Femur (tissue), 1 donor: Measurements from ENCODE around the gene RGS7.
"Not testable (repeated sequence)": the region's sequence is repeated elsewhere in the genome, so short reads cannot be mapped to it uniquely, and the experiment has no call there.

Source experiments
- DNase-seq: peaks from one replicate; pipeline ENCODE4 v3.0.0-alpha.2; 2017

The RGS7 gene

GRCh38 chr1:241068359-241068758, 288.6 kb downstream of the RGS7 start:
- no peak for DNase-seq

GRCh38 chr1:241063276-241063675, 293.7 kb downstream of the RGS7 start:
- DNase-seq, result no peak

GRCh38 chr1:241061062-241061461, 295.9 kb downstream of the RGS7 start:
- DNase-seq, result no peak

- no peak for DNase-seq
These were observed 308.4 kb downstream of the RGS7 start for GRCh38 chr1:241048622-241049021.

GRCh38 chr1:241045659-241046058, 311.3 kb downstream of the RGS7 start:
- no peak for DNase-seq

GRCh38 chr1:241034203-241034936, 322.6 kb downstream of the RGS7 start:
- DNase-seq, result no peak

GRCh38 chr1:241024834-241025233, 332.2 kb downstream of the RGS7 start:
- DNase-seq, result no peak

GRCh38 chr1:241022366-241022765, 334.6 kb downstream of the RGS7 start:
- DNase-seq, result no peak

- no peak for DNase-seq
These were observed 335.9 kb downstream of the RGS7 start for GRCh38 chr1:241020851-241021697.

- DNase-seq, result no peak
These were observed 344.2 kb downstream of the RGS7 start for GRCh38 chr1:241012708-241013340.

GRCh38 chr1:241007668-241008067, 349.3 kb downstream of the RGS7 start:
- no peak for DNase-seq

GRCh38 chr1:240999826-241000225, 357.2 kb downstream of the RGS7 start:
- no peak for DNase-seq

GRCh38 chr1:240998441-240999015, 358.5 kb downstream of the RGS7 start:
- no peak for DNase-seq

- DNase-seq, result no peak
These were observed 359.0 kb downstream of the RGS7 start for GRCh38 chr1:240998024-240998423.

- no peak for DNase-seq
These were observed 364.0 kb downstream of the RGS7 start for GRCh38 chr1:240993004-240993403.

GRCh38 chr1:240991230-240991629, 365.8 kb downstream of the RGS7 start:
- no peak for DNase-seq

GRCh38 chr1:240987928-240988327, 369.1 kb downstream of the RGS7 start:
- no peak for DNase-seq

- no peak for DNase-seq
These were observed 371.9 kb downstream of the RGS7 start for GRCh38 chr1:240985081-240985480.

- no peak for DNase-seq
These were observed 376.7 kb downstream of the RGS7 start for GRCh38 chr1:240980342-240980741.

- no peak for DNase-seq
These were observed 380.3 kb downstream of the RGS7 start for GRCh38 chr1:240976685-240977084.

GRCh38 chr1:240973875-240974274, 383.1 kb downstream of the RGS7 start:
- no peak for DNase-seq

GRCh38 chr1:240972059-240972458, 384.9 kb downstream of the RGS7 start:
- DNase-seq, result not testable (repeated sequence)

- DNase-seq, result no peak
These were observed 386.8 kb downstream of the RGS7 start for GRCh38 chr1:240970253-240970652.
